Stimulated activated CD4-positive, alpha-beta T cell treated with anti-CD3 and anti-CD28 coated beads, Interleukin-4, amount 100 ng/mL, for 48 hours (primary cell): ENCODE results near the gene ESRRB.

Experiments
- DNase-seq, 2 donors: peaks; one replicate each; pipeline ENCODE4 v3.0.0-alpha.2; 2020; ENCODE audit warnings: low read depth in 2 of 2

Gene ESRRB

DNA sequence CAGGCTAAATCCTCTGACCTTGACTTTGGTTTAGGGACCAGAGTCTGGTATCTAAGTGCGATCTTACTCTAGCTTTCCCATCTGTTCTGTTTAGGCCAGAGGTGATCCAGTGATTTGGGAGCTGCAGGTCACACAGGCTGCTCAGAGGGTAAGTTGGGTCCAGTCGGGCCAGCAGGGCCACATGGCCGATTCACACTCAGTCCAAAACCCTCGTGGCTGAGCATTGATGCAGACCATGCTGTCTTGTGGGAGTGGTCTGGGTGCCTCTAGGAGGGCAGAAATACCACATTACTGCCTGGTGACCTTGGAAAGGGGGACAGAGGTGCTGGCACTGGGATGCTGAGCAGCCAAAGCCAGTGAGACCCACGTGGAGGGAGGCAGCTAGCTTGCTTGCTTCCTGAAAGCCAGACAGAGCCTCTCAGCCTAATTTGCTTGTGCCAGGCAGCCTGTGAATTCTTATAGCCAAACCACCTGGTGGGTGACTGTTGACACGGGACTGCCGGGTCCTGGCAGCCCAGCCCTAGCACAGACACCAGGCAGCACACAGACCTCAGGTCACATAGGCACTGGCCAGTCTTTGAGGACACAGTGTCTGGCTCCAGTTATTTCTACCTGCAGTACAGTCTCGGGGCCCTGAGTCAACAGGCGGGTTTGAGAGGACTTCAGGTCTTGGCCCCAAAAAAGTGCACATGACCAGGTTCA, 31.7 kb downstream of the ESRRB start:
- DNase-seq = no peak

DNA sequence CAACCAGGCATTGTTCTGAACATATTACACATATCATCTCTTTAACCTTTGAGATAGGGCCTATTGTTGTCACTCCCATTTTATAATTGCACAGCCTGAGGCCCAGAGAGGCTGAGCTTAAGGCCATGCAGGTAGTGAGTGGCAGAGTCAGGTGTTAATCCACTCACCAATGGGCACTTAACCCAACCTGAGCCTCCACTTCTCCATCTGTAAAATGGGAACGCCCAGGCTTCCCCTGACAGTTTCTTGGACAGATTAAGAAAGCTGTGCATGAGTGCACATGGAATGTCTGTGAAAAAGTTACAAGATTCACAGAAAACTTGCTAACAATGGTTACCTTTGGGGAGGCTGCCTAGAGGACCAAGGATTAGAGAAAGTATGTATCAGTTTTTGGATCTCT, 32.9 kb downstream of the ESRRB start:
- DNase-seq = no peak

DNA sequence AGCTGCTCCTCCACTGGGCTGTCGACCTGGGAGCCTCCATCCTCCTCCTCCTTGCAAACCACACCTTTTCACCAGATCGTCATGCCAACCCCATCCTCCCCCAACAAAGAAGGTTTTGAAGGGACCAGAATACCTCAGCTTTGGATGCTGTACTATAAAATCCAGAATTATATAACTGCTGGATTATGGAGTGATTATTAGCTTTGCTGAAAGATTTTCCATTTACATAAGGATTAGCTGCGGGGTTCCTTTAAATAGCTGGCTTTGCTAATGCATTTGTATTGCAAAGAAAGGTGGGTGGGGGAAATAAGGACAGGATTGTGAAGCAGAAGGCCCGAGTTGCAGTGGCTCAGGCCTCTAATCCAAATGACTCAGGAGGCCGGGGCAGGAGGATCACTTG, 36.6 kb downstream of the ESRRB start:
- no peak for DNase-seq

DNA sequence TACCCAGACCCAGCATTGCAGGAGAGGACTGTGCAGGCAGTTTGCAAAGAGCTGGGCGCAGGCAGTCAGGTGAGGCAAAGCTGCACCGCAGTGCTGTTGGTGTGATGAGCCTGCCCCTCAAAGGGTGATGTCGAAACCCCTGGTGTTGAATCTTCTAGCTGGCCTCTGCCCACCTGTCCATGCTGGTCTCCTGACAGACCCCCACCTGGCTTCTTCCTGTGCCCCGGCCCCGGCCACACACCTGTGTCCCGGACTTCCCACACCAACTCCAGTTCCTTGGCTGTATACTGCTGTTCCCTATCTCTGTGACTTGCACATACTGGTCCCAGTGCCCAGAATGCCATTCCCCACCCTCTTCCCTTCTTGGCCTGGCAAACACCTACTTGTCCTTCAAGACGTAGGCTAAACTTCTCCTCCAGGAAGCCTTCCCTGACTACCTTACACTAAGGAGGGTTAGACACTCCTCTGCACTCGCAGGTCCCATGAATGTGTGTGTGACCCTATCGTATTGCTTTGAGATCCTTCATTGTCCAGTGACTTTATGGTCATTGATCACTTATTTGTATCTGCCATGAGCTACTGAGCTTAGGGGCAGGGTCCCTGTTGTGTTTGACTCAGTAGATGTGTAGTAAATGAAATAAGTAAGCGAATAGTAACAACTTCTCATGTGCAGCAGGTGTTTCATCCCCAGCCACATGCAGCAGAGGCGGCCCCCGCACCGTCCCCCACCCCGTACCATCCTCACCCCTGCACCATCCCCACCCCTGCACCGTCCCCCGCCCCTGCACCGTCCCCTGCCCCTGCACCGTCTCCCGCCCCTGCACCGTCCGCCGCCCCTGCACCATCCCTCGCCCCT, 37.4 kb downstream of the ESRRB start:
- DNase-seq = no peak

DNA sequence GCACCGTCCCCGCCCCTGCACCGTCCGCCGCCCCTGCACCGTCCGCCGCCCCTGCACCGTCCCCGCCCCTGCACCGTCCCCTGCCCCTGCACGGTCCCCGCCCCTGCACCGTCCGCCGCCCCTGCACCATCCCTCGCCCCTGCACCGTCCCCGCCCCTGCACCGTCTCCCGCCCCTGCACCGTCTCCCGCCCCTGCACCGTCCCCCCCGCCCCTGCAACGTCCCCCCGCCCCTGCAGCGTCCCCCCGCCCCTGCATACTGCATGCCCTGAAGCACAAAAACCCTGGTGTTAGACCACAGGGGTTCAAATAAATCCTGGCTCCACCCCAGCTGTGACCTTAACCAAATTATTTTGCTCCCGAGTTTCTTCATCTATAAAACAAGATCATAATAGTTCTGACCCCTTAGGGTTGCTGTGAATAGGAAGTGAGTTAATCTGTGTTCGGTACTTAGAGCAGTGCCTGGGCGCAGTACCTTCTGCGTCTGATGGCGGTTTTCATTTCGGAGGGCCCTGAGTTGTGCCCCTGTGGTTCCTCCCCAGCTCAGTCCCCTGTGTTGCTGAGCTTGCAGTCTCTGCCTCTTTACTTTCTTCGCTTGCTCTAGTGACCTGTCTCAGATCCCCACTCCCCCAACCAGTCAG, 38.1 kb downstream of the ESRRB start:
- no peak for DNase-seq

DNA sequence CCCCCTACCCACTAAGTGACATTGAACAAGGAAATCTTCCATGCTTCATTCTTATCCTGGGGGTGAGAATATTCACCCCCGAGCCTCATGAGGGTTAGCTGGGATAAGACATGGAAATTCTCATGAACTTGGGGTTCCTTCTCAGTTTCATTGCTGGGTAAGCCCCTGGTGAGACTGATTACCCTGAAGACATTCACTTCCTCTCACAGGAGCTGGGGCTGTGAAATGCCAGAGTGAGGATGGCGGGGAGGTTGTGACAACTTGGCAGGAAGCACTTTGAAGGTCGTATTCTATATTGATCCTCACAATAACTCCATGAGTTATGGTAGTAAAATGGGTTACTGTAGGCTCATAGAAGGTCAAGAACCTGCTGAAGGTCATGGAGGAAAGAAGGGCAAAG, 43.5 kb downstream of the ESRRB start:
- no peak for DNase-seq

DNA sequence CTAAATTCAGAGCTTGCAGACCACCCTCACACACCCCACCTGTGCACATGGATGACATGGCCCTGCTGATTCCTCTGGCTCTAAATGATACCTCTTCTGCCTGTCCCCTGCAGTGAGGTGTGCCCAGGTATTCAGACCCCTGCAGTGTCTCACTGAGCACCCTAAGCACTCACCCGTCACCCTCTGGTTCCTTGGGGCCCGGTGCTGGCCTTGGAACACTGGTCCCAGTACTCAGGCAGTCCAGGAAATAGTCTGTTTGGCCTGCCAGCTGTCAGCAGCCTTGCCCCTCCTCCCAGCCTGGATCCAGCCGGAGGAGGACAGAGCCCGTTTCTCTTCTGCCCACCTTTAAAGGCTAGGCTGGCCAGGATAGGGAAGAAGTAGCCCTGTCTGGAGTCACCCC, 44.9 kb downstream of the ESRRB start:
- DNase-seq = no peak

DNA sequence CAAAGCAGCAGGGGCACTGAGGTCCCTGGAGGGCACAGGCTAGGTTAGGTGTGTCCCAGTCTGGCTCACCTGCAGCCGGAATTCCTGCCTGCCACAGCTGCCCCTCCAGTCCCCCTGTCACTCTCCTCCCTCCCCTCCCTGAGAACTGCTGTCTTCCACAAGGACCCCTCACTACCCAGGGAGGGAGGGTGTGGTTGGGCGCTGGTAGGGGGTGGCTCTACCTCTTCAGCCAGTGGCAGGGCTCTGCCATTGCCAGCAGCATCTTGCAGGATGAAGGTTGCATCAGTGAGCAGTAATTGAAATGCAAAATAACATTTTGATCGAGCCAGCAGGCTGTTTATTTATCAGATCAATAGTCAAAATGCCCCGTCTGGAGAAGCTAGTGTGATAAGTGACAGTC, 45.7 kb downstream of the ESRRB start:
- DNase-seq = no peak

DNA sequence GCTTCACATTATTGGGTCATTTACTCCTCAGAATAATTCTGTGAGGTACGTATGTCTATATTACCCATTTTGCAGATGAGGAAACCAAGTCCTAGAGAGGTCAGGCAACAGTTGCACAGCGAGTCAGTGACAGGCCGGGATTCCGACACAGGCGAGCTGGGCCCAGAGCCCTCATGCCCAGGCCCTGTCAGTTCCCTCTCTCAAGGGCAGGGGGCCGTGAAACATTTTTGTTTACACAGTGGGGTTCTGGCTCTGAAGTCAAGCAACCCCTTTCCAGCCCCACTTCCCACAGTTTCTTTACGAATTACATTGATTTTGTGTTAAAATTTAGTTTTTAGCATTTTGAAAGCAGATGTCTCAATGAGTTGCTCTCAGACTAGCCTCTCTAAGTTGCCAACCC, 46.7 kb downstream of the ESRRB start:
- DNase-seq = no peak

DNA sequence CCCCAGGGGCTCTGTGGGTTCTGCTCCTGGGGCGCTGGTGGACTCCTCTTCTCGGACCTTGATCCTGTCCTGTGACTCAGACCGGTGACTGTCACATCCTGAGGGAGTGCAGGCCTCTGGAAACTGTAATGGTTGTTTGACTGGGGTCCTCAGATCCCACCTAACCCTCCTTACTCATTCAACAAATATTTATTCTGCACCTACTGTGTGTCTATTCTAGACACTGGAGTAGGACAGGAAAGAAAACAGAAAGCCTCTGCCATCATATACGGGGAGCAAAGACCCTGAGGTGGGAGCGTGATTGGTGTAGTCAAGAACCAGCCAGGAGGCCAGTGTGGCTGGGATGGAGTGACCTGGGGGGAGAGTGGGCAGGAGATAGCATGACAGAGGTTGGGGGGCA, 47.6 kb downstream of the ESRRB start:
- DNase-seq = no peak

DNA sequence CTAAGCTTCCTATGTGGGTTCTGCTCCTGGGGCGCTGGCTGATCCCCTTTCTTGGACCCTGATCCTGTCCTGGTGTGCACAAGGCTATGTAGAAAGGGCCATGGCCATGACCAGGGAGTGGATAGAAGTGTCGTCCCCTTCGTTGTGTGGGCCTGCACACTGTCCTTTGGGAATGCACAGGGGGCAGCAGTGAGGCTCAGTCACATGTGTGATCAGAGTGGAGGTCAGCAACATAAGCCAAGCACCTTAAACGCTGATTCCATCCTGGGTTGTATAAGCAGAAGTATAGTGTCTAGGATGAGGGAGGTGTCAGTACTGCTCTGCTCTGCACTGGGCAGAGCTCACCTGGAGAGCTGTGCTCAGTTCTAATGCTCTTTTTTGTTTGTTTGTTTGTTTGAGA, 48.4 kb downstream of the ESRRB start:
- DNase-seq = no peak

DNA sequence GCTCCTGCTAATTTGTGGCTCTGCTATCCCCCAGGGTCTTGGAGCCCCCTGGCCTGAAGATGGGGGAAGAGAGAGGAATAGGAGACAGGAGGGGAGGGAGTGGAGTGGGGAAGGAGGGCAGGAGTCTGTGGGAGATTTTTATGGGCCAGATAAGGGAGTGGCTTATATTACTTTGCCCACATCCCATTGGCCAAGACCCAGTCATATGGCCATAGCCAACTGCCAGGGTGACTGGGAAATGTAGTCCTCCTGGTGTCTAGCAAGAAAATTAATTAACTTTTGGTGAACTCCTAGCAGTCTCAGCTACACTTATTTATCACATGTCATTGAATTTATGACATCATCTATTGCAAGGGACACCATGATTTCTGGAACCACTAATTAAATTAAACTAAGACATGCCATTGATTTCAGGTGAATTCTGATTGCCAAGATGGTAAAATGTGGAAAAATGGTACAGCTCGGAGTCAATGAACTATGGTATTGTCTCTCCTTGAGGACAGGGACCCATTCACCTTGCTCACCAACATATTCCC, 50.3 kb downstream of the ESRRB start:
- no peak for DNase-seq

DNA sequence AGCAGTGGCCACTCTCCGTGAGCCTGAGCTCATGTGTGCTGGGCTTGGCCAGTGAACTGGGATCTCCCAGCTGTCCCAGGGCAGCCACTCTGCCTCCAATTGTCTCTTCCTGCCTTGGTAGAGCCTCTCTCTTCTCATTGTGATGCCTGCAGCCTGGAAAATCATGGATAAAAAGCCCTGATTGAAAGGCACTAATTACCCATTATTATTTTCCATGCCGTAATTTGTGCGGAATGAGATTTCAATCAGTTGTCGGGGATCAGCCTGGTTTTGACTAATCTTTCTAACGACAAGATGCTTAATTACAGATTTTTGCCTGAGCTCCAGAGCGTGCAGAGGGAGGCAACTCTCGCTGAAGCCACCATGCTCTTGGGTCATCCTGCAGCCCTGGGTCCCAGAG, 52.7 kb downstream of the ESRRB start:
- no peak for DNase-seq

DNA sequence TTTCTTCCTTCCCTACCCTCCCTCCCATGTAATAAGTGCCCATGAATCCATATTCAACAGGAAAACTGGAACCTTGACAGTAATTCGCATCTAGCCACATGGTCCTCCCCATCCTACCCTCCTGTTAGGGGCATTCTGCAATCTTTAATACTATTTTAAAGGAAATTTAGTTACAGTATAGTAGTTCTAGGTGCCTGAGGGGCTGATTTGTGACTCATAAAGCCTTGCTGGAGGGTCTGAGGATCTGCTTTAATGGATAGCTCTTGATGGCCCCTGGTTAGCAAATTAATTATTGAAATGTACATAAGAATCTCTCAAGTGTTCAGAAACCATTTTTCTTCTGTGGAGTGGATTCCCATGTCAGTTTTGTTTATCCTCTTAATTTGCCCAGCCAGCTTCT, 54.1 kb downstream of the ESRRB start:
- DNase-seq = no peak

DNA sequence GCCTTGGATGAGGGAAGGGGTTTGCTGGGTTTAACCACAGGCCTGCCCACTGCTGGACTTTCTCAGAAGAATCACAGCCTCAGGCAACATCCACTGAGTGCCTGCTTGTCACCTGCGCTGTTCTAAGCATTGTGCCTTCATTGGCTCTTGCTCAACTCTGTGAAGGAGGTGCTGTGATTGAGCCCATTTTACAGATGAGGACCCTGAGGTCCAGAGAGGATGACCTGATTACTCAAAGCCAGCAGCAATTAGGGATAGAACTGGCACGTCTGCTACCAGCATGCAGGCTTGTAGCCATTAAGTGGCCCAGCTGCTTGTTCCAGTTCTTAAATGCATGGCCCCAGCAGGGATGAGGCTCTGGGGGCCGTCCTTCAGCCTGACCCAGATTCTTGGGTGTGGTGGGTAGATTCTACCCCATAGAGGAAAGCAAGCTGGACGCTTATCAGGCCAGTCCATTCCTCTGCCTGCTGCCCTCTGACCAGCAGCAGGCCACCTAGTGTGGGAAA, 54.6 kb downstream of the ESRRB start:
- no peak for DNase-seq

DNA sequence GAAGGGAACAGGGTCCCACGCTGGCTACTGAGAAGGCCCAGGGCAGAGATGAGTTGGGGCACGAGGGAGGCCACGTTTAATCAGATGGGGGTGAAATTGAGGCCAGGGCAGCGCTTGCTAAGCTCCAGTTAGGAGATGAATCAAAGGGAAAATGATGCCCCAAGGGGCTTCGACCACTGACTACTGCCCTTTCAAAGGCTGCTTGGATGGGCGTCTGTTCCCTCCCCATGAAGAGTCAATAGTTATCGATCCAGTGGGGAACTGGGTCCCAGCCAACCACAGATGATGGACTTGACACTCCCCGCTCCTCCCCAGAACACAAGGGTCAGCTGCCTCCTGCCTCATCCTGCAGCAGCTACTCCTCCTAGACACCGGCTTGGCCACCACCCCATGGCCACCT, 55.6 kb downstream of the ESRRB start:
- no peak for DNase-seq

DNA sequence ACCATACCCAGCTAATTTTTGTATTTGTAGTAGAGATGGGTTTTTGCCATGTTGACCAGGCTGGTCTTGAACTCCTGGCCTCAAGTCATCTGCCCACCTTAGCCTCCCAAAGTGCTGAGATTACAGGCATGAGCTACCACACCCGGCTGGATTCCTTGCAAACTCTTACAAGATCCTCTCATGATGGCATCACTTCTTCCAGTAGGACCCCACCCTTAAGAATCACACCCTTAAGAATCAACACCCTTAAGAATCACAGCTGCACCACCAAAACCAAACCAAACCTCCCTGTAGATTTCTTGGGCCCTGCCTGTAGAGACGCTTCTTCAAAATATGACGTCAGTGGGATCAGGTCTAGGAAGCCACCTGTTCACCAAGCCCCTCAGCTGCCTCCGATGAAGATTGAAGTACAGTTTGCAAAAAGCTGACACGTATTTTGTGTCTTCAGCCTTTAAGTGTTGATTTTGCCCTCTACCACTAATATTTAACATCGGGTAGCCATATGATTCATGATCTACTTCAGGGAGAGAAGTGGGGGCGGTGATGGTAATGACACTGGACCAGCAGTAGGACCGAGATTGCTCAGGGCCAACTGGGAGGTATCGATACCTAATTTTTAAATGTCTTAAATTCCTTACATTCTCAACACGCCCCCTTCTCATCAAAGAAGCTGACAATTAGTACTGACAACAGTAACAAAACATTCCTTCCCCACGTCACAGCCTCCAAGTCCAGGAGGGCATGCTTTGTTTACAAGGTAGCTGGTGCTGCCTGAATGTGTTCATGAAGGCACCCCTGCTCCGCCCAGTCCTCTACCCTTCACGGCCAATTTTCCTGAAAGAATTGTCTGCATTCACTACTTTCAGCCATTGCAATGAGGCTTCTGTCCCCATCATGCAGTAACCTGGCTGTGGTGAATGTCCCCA, 57.2 kb downstream of the ESRRB start:
- no peak for DNase-seq

DNA sequence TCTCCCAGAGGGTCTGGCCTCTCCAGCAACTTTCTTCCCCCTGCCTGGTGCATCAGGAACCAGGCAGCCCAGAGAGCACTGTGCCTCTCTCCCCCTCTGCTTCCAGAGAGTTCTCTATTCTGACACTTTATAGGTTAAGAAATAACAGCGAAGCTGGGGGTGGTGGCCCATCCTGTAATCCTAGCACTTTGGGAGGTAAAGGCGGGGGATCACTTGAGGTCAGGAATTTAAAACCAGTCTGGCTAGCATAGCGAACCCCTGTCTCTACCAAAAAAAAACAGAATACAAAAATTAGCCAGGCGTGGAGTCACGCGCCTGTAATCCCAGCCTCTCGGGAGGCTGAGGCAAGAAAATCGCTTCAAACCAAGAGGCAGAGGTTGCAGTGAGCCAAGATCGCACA, 58.3 kb downstream of the ESRRB start:
- DNase-seq = no peak

DNA sequence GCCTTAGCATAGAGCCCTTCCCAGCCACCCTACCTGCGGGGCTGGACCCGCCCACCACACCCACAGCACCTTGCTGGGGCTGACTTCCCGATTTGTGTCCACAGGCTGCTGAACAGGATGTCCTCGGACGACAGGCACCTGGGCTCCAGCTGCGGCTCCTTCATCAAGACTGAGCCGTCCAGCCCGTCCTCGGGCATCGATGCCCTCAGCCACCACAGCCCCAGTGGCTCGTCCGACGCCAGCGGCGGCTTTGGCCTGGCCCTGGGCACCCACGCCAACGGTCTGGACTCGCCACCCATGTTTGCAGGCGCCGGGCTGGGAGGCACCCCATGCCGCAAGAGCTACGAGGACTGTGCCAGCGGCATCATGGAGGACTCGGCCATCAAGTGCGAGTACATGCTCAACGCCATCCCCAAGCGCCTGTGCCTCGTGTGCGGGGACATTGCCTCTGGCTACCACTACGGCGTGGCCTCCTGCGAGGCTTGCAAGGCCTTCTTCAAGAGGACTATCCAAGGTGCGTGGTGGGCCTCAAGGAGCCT, 63.4 kb downstream of the ESRRB start:
- no peak for DNase-seq

DNA sequence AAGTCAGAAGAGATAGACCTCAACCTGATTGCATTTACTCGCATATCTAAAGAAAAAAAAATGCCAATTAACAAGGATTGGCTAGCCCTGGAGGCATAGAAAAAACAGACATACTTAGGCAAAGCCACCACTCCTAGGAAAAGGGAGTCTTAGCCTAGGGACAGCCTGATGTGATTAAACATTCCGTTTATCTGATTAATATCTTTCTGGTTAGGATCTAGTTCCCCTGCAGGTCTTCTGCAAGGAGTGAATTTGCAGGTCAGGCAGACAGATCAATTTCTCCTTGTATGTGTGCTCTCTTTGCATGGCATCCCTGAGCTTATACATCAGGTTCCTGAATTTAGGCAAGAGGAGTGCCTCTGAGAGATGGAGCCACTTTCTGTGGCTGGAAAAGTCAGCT, 70.5 kb downstream of the ESRRB start:
- no peak for DNase-seq

DNA sequence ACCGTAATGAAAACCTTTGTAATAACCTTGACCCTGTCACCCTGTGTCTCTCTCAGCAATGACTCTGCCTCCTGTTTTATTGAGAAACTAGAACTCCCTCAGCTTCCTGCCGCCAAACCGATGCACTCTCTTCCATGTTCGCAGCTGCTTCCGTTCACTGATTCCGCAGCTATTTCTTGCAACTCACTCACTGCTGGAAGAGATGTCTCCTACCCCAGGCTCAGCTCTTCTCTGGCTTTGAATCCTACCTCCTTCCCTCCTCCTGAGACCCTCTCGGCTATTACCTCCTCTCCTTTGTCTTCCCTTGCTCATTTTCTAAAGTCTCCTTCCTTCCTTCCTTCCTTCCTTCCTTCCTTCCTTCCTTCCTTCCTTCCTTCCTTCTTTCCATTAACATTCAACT, 71.0 kb downstream of the ESRRB start:
- no peak for DNase-seq
